Measurements from ENCODE around the gene LLCFC1. TPM values are rescaled to one million over a fixed set of nuclear protein-coding genes. Genes with fewer than 3 reads are reported as not detected.

Gene LLCFC1
- total RNA-seq, 2 experiments from 2014 or later: not detected

GRCh38 chr7:142898377-142899170, 40.7 kb upstream of the LLCFC1 start:
- Mint-ChIP-seq H3K27me3 (ENCODE audit: low read depth) (peaks cover 18% of the 10 kb centered on the region), H3K4me3 (no peak overlapping the region), H3K36me3 (ENCODE audit: low read depth) (no peaks in the 10 kb centered on the region), H3K27ac (no peak overlapping the region), H3K4me1 (ENCODE audit: low read depth) (no peaks in the 10 kb centered on the region), H3K9me3 (ENCODE audit: insufficient read depth) (no peaks in the 10 kb centered on the region)
- ATAC-seq (no peak), DNase-seq (no peak)
- ChIA-PET CTCF (interaction anchor here (0.6 to 1.2 kb wide), 2 partner anchors 17 to 19 kb away, joined by 3 to 6 read pairs; no protein-coding TSS in a partner anchor), POLR2A (no interaction called here)

- Mint-ChIP-seq H3K36me3 (ENCODE audit: low read depth) (no peaks in the 10 kb centered on the region), H3K27ac (no peak overlapping the region), H3K9me3 (ENCODE audit: insufficient read depth) (no peaks in the 10 kb centered on the region), H3K4me3 (no peak overlapping the region), H3K27me3 (ENCODE audit: low read depth) (peaks cover 18% of the 10 kb centered on the region), H3K4me1 (ENCODE audit: low read depth) (no peaks in the 10 kb centered on the region)
- ChIA-PET POLR2A (interaction anchor here (0.6 kb wide), 1 partner anchor 37 kb away, joined by 3 read pairs; no protein-coding TSS in a partner anchor), CTCF (interaction anchor here (0.9 kb wide), 1 partner anchor 27 kb away, joined by 4 read pairs; no protein-coding TSS in a partner anchor)
- ATAC-seq: no peak
- DNase-seq: no peak
Observed at GRCh38 chr7:142899661-142900060, 39.6 kb upstream of the LLCFC1 start.

- DNase-seq (no peak), ATAC-seq (no peak)
- Mint-ChIP-seq H3K4me3 (no peak overlapping the region), H3K27me3 (ENCODE audit: low read depth) (peaks cover 20% of the 10 kb centered on the region), H3K9me3 (ENCODE audit: insufficient read depth) (no peaks in the 10 kb centered on the region), H3K4me1 (ENCODE audit: low read depth) (no peaks in the 10 kb centered on the region), H3K36me3 (ENCODE audit: low read depth) (no peaks in the 10 kb centered on the region), H3K27ac (no peak overlapping the region)
- ChIA-PET POLR2A (no interaction called here), CTCF (interaction anchor here (0.7 to 1.1 kb wide), 2 partner anchors 20 to 313 kb away, joined by 3 read pairs; no protein-coding TSS in a partner anchor)
Observed at GRCh38 chr7:142901426-142902259, 37.6 kb upstream of the LLCFC1 start.

GRCh38 chr7:142904128-142904527, 35.2 kb upstream of the LLCFC1 start:
- CTCF ChIA-PET: interaction anchor here (1.0 to 1.1 kb wide), 2 partner anchors 24 to 369 kb away, joined by 3 to 4 read pairs; no protein-coding TSS in a partner anchor

GRCh38 chr7:142905759-142906158, 33.5 kb upstream of the LLCFC1 start:
- DNase-seq (no peak), ATAC-seq (no peak)
- ChIA-PET POLR2A (no interaction called here), CTCF (no interaction called here)
- H3K4me1 Mint-ChIP-seq (ENCODE audit: low read depth): no peaks in the 10 kb centered on the region
- no peaks in the 10 kb centered on the region for H3K9me3 Mint-ChIP-seq (ENCODE audit: insufficient read depth)
- peaks cover 23% of the 10 kb centered on the region for H3K27me3 Mint-ChIP-seq (ENCODE audit: low read depth)
- H3K4me3 Mint-ChIP-seq: no peak overlapping the region
- H3K27ac Mint-ChIP-seq: no peak overlapping the region
- no peaks in the 10 kb centered on the region for H3K36me3 Mint-ChIP-seq (ENCODE audit: low read depth)

More at GRCh38 chr7:142904128-142904527, 35.2 kb upstream of the LLCFC1 start:
- ATAC-seq (no peak), DNase-seq (no peak)
- H3K9me3 Mint-ChIP-seq (ENCODE audit: insufficient read depth): no peaks in the 10 kb centered on the region
- peaks cover 24% of the 10 kb centered on the region for H3K27me3 Mint-ChIP-seq (ENCODE audit: low read depth)
- no peak overlapping the region for H3K27ac Mint-ChIP-seq
- H3K36me3 Mint-ChIP-seq (ENCODE audit: low read depth): no peaks in the 10 kb centered on the region
- H3K4me1 Mint-ChIP-seq (ENCODE audit: low read depth): no peaks in the 10 kb centered on the region
- H3K4me3 Mint-ChIP-seq: no peak overlapping the region
- POLR2A ChIA-PET: no interaction called here

GRCh38 chr7:142906643-142907042, 32.6 kb upstream of the LLCFC1 start:
- POLR2A ChIA-PET: no interaction called here
- no peaks in the 10 kb centered on the region for H3K9me3 Mint-ChIP-seq (ENCODE audit: insufficient read depth)
- CTCF ChIA-PET: no interaction called here
- peaks cover 23% of the 10 kb centered on the region for H3K27me3 Mint-ChIP-seq (ENCODE audit: low read depth)
- no peaks in the 10 kb centered on the region for H3K4me1 Mint-ChIP-seq (ENCODE audit: low read depth)
- H3K36me3 Mint-ChIP-seq (ENCODE audit: low read depth): no peaks in the 10 kb centered on the region
- no peak overlapping the region for H3K27ac Mint-ChIP-seq
- no peak overlapping the region for H3K4me3 Mint-ChIP-seq
- ATAC-seq (no peak), DNase-seq (no peak)

- CTCF ChIA-PET: no interaction called here
- peaks cover 14% of the 10 kb centered on the region for H3K27me3 Mint-ChIP-seq (ENCODE audit: low read depth)
- H3K4me1 Mint-ChIP-seq (ENCODE audit: low read depth): no peaks in the 10 kb centered on the region
- POLR2A ChIA-PET: no interaction called here
- no peaks in the 10 kb centered on the region for H3K36me3 Mint-ChIP-seq (ENCODE audit: low read depth)
- no peak overlapping the region for H3K4me3 Mint-ChIP-seq
- H3K9me3 Mint-ChIP-seq (ENCODE audit: insufficient read depth): no peaks in the 10 kb centered on the region
- H3K27ac Mint-ChIP-seq: no peak overlapping the region
- ATAC-seq (no peak), DNase-seq (no peak)
Observed at GRCh38 chr7:142908290-142908689, 31.0 kb upstream of the LLCFC1 start.

- Mint-ChIP-seq H3K36me3 (ENCODE audit: low read depth) (no peaks in the 10 kb centered on the region), H3K9me3 (ENCODE audit: insufficient read depth) (no peaks in the 10 kb centered on the region), H3K27ac (no peak overlapping the region), H3K27me3 (ENCODE audit: low read depth) (peaks cover 16% of the 10 kb centered on the region), H3K4me1 (ENCODE audit: low read depth) (no peaks in the 10 kb centered on the region), H3K4me3 (no peak overlapping the region)
- ChIA-PET CTCF (interaction anchor here (0.8 to 1.1 kb wide), 4 partner anchors 29 to 306 kb away, joined by 3 to 4 read pairs (median 3); no protein-coding TSS in a partner anchor), POLR2A (interaction anchor here (0.8 kb wide), 1 partner anchor 22 kb away, joined by 3 read pairs; no protein-coding TSS in a partner anchor)
- ATAC-seq (no peak), DNase-seq (no peak)
Observed at GRCh38 chr7:142908921-142909890, 30.1 kb upstream of the LLCFC1 start.

GRCh38 chr7:142910031-142910433, 29.3 kb upstream of the LLCFC1 start:
- no peaks in the 10 kb centered on the region for H3K4me1 Mint-ChIP-seq (ENCODE audit: low read depth)
- ATAC-seq: no peak
- no peak overlapping the region for H3K4me3 Mint-ChIP-seq
- no peak for DNase-seq
- ChIA-PET POLR2A (no interaction called here), CTCF (interaction anchor here (0.8 to 1.1 kb wide), 4 partner anchors 30 to 305 kb away, joined by 3 to 4 read pairs (median 3); no protein-coding TSS in a partner anchor)
- H3K9me3 Mint-ChIP-seq (ENCODE audit: insufficient read depth): no peaks in the 10 kb centered on the region
- peaks cover 16% of the 10 kb centered on the region for H3K27me3 Mint-ChIP-seq (ENCODE audit: low read depth)
- H3K27ac Mint-ChIP-seq: no peak overlapping the region
- H3K36me3 Mint-ChIP-seq (ENCODE audit: low read depth): no peaks in the 10 kb centered on the region

GRCh38 chr7:142910481-142910880, 28.8 kb upstream of the LLCFC1 start:
- Mint-ChIP-seq H3K36me3 (ENCODE audit: low read depth) (no peaks in the 10 kb centered on the region), H3K27ac (no peak overlapping the region), H3K27me3 (ENCODE audit: low read depth) (peaks cover 16% of the 10 kb centered on the region), H3K4me1 (ENCODE audit: low read depth) (no peaks in the 10 kb centered on the region), H3K4me3 (no peak overlapping the region), H3K9me3 (ENCODE audit: insufficient read depth) (no peaks in the 10 kb centered on the region)
- POLR2A ChIA-PET: no interaction called here
- DNase-seq: no peak
- no peak for ATAC-seq
- CTCF ChIA-PET: interaction anchor here (0.9 to 1.1 kb wide), 3 partner anchors 92 to 305 kb away, joined by 3 to 4 read pairs (median 3); no protein-coding TSS in a partner anchor

- H3K36me3 Mint-ChIP-seq (ENCODE audit: low read depth): no peaks in the 10 kb centered on the region
- no peaks in the 10 kb centered on the region for H3K9me3 Mint-ChIP-seq (ENCODE audit: insufficient read depth)
- ChIA-PET POLR2A (no interaction called here), CTCF (interaction anchor here (1.5 kb wide), 1 partner anchor 40 kb away, joined by 3 read pairs; no protein-coding TSS in a partner anchor)
- ATAC-seq (no peak), DNase-seq (no peak)
- no peak overlapping the region for H3K4me3 Mint-ChIP-seq
- H3K27ac Mint-ChIP-seq: no peak overlapping the region
- H3K4me1 Mint-ChIP-seq (ENCODE audit: low read depth): no peaks in the 10 kb centered on the region
- peaks cover 12% of the 10 kb centered on the region for H3K27me3 Mint-ChIP-seq (ENCODE audit: low read depth)
Observed at GRCh38 chr7:142913051-142913450, 26.2 kb upstream of the LLCFC1 start.
